RWPE1 (cell line): ENCODE results near the gene PLIN4.

Experiments
- CTCF ChIA-PET: fragments of 350-600 bp; sonication (Branson Sonifier 250); formaldehyde crosslinking; extraction: SDS; loops from one replicate; lab custom pipeline; 2021; lab: Yijun Ruan, JAX
- POLR2A ChIA-PET: fragments of 400-600 bp; formaldehyde crosslinking; extraction: SDS; loops from one replicate; lab custom pipeline; 2020; ENCODE audit warnings: antibody characterized with exemption; ENCODE audit not compliant: low non-redundant PET; lab: Yijun Ruan, JAX
- DNase-seq: peaks from one replicate; pipeline ENCODE4 v3.0.0; 2012; ENCODE audit warnings: low spot score
- H3K27ac ChIP-seq: fragments of 450-650 bp; 2 replicates; pipeline ENCODE4 v1.5.1; 2017
- TF ChIP-seq, protein P1 (sequence below): fragments of 450-650 bp; conservative IDR thresholded peaks from 2 replicates; pipeline ENCODE4 v1.5.1; 2017; ENCODE audit warnings: low read depth, mild to moderate bottlenecking

Gene PLIN4

DNA sequence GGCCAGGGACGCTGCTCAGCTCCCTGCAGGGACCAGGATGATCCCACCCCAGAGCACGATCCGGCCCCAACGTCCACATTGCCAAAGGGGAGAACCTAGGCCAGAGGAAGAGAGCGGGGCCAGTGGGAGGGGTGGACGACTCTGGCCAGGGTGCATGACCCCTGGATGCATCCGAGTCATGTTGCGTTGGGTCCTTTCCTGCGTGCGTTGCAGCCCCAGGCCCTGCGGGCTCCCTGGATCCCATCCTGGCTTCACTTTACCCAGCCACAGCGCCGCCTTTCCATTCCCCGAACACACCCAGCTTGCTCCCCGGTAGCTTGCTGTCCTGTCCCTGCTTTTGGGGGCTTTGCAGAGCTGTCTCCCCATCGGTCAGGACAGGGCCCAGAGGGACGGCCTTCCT, 10.5 kb downstream of the PLIN4 start:
- DNase-seq, result no peak
- ChIA-PET CTCF (no interaction called here), POLR2A (interaction anchor here (0.6 kb wide), 1 partner anchor 46 kb away, joined by 3 read pairs; no protein-coding TSS in a partner anchor)
- 0 out of 2 replicates have a peak overlapping the region, but pooled peaks have one; percentile 37 for H3K27ac ChIP-seq
- TF ChIP-seq, protein P1, sequence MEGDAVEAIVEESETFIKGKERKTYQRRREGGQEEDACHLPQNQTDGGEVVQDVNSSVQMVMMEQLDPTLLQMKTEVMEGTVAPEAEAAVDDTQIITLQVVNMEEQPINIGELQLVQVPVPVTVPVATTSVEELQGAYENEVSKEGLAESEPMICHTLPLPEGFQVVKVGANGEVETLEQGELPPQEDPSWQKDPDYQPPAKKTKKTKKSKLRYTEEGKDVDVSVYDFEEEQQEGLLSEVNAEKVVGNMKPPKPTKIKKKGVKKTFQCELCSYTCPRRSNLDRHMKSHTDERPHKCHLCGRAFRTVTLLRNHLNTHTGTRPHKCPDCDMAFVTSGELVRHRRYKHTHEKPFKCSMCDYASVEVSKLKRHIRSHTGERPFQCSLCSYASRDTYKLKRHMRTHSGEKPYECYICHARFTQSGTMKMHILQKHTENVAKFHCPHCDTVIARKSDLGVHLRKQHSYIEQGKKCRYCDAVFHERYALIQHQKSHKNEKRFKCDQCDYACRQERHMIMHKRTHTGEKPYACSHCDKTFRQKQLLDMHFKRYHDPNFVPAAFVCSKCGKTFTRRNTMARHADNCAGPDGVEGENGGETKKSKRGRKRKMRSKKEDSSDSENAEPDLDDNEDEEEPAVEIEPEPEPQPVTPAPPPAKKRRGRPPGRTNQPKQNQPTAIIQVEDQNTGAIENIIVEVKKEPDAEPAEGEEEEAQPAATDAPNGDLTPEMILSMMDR, result no peak

DNA sequence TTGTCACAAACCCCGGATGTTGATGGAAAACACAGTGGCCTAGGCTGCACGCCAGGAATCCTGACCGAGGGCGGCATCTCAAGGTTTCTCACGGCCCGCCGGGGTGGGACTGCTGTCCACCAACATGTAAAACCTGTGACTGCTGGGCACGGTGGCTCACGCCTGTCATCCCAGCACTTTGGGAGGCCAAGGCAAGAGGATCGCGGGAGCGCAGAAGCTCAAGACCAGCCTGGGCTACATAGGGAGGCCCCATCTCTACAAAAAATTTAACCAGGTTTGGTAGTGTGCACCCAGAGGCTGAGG, 11.2 kb downstream of the PLIN4 start:
- 0 out of 2 replicates have a peak overlapping the region, but pooled peaks have one; percentile 37 for H3K27ac ChIP-seq
- TF ChIP-seq, protein P1, result no peak
- no peak for DNase-seq
- ChIA-PET CTCF (no interaction called here), POLR2A (interaction anchor here (0.6 kb wide), 1 partner anchor 45 kb away, joined by 3 read pairs; no protein-coding TSS in a partner anchor)

DNA sequence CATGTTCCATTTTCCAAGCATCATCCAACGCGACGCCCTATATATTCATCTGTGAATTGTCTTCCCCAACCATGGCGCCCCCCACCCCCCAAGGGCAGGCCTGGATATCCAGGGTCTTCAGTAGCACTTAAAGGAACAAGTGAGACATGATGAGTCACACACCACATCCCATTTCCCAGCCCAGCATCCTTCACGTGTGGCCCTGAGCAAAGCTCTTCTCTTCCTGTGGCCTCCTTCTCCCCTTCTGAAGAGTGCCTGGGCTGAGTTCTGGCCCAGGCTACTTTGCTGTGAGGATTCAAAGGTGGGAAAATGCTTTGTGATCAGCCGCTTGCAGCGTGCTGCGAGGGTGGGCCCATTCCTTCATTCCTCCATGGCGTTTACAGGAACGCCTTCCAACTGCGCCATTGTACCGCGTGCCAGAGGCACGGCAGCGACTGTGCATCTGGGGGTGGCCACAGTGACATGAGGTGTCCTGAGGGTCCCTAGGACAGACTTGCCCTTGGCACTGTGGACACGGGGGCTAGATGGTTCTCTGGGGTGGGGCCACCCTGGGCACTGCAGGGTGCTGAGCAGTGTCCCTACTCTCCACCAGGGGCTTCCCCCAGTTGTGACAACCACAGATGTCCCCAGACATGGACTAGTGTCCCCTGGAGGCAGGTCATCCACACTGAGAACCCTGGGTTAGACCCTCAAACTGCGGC, 11.7 kb downstream of the PLIN4 start:
- ChIA-PET POLR2A (no interaction called here), CTCF (no interaction called here)
- peak; percentile 49 for DNase-seq
- TF ChIP-seq, protein P1, result no peak
- H3K27ac ChIP-seq, result peak overlapping the region; percentile 37

DNA sequence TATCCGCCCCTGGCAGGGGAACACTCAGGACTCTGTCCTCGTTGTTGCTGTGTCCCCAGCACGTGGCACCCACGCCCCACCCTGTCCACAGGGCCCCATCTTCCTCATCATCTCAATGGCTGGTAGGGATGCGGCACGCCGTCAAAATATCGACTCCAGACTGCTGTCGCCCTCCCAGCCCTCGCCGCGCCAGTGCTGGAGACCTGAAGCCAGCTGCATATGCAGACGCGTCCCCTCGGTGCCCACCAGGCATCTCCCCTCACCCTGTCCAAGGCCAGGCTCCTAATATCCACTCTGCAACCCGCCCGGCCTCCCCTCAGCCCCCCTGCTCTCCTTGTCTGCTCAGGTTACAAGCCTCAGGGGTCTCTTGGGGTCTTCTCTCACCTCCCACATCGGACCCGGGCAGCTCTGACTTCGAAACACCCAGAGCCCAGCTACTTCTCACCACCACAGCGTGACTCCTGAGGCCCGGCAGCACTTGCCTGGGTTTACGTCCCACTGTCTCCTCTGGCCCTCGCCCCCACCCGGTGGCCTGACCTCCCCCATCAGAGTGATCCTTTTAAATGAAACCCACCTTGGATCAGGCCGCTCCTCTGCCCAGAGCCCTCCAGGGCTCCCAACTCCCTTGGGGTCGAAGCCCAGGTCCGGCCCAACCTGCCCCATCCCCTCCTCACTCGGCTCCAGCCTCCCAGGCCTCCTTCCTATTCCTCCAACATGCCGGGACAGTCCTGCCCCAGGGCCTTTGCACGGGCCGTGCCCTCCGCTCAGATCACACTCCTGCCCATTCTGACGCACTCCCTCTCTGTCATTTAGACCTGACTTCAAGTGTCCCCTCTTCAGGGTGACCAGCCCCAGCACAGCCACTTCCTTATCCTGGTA, 12.5 kb downstream of the PLIN4 start:
- H3K27ac ChIP-seq, result peak overlapping the region; percentile 37
- TF ChIP-seq, protein P1, result no peak
- DNase-seq, result no peak
- POLR2A ChIA-PET, result no interaction called here
- CTCF ChIA-PET, result no interaction called here

DNA sequence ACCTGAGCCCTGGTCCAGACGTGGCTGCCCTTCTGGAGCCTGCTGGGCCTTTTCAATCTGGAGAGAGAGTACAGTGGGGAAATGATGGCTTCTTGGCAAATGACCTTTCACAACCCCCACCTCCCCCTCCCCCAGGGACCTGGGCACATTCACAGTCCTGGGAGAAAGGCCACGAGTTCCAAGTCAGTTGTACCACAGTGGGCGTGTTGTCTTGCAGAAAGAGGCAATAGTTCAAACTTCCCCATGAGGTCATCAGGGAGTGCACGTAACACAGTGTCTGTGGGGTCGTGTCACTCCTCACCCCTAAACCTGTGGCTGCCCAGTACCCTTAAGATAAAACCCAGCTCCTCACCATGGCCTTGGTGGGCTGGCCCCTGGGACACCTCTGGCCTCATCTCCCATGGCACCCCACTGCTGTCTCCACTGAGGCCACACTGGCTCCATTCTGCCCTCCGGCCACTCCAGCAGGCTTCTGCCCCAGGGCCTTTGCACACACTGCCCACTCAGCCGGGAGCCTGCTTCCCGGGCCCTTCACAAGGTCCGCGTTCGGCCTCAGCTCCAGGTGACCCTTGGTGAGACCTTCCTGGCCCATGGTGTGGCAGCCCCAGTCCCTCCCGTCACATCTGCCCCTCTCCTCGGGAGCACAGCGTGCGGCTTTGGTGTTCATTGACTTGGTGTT, 13.3 kb downstream of the PLIN4 start:
- ChIA-PET POLR2A (no interaction called here), CTCF (no interaction called here)
- peak overlapping the region; percentile 40 for H3K27ac ChIP-seq
- TF ChIP-seq, protein P1, result no peak
- DNase-seq, result no peak

DNA sequence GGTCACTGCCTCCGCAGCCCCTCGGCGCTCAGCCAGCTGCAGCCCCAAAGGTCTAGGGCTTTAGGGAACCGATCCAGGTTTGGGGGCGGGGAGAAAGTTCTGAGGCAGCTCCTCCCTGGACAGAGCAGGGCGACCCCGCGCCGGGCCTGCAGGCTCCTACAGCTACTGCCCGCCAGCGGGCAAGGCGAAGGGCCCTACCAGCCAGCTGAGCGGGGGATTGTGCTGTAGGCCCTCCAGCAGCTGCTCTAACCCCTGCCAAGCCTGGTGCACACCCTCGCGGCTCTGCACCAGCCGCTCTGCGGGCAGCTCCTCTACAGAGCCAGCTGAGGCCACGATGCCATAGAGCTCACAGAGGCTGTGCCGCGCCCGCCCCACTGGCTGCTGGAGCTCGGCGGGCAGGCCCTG, 14.0 kb downstream of the PLIN4 start:
- TF ChIP-seq, protein P1, result no peak
- H3K27ac ChIP-seq, result peak overlapping the region; percentile 40
- ChIA-PET POLR2A (no interaction called here), CTCF (interaction anchor here (1.0 to 1.1 kb wide), 2 partner anchors 9 to 25 kb away, joined by 3 to 4 read pairs; no protein-coding TSS in a partner anchor)
- DNase-seq, result no peak
